ENCODE measurements around the gene DCAF10. TPM values are rescaled to one million over a fixed set of nuclear protein-coding genes. Genes with fewer than 3 reads are reported as not detected.

The DCAF10 gene
- total and polyA plus RNA-seq, 2 donors from 2014 or later = 10.6 to 28.5 TPM

GRCh38 chr9:37752642-37753488 is 47.7 kb upstream of the DCAF10 start:
- Histone ChIP-seq H3K4me1 (ENCODE audit: control insufficient read depth in 2 of 3, insufficient read depth in 2 of 3, low read depth in 1 of 3, low read length in 3 of 3) (peaks cover 2 to 5% (median 4%) of the 10 kb centered on the region in 3 donors), H3K36me3 (ENCODE audit: control insufficient read depth in 2 of 3, insufficient read depth in 3 of 3, low read length in 3 of 3) (no peaks in the 10 kb centered on the region), H3K27me3 (ENCODE audit: control insufficient read depth, insufficient read depth, low read length) (no peaks in the 10 kb centered on the region), H3K9ac (ENCODE audit: low read length in 3 of 3) (peak overlapping the region in 2 of 3 donors; percentile 25 to 88), H3K4me3 (ENCODE audit: low read length in 3 of 3) (peak overlapping the region in 2 of 3 donors; percentile 78 to 97), H3K27ac (ENCODE audit: low read depth in 2 of 2, low read length in 2 of 2) (peak overlapping the region in 1 of 2 donors; percentile 34), H3K9me3 (ENCODE audit: control insufficient read depth in 2 of 3, insufficient read depth in 1 of 3, low read length in 3 of 3) (peaks cover 0 to 4% (median 0%) of the 10 kb centered on the region in 3 donors)
- no peak for TF ChIP-seq CTCF (IDR thresholded peaks at IDR 0.05; ENCODE audit: borderline replicate concordance, extremely low read depth, insufficient read depth)
- FAIRE-seq (no peak), DNase-seq (no peak)
- intact Hi-C loops (cut with DNase I) = no loop called here

GRCh38 chr9:37753489-37754190 is 47.0 kb upstream of the DCAF10 start, which contains the start of gene TRMT10B:
TRMT10B (plus strand) TSS chr9:37753805; CDS start chr9:37761932, 8,127 bp downstream.
- FAIRE-seq = no peak
- H3K9me3 ChIP-seq (ENCODE audit: control insufficient read depth in 2 of 3, insufficient read depth in 1 of 3, low read length in 3 of 3) = peaks cover 0 to 4% (median 0%) of the 10 kb centered on the region in 3 donors

GRCh38 chr9:37758747-37759146 is 41.9 kb upstream of the DCAF10 start:
- H3K4me1 ChIP-seq (ENCODE audit: control insufficient read depth in 2 of 3, insufficient read depth in 2 of 3, low read depth in 1 of 3, low read length in 3 of 3) = peaks cover 2 to 5% (median 4%) of the 10 kb centered on the region in 3 donors
- H3K4me3 ChIP-seq (ENCODE audit: low read length in 3 of 3) = no peak overlapping the region
- no peaks in the 10 kb centered on the region for H3K27me3 ChIP-seq (ENCODE audit: control insufficient read depth, insufficient read depth, low read length)
- H3K9me3 ChIP-seq (ENCODE audit: control insufficient read depth in 2 of 3, insufficient read depth in 1 of 3, low read length in 3 of 3) = no peaks in the 10 kb centered on the region
- no peak for FAIRE-seq
- H3K9ac ChIP-seq (ENCODE audit: low read length in 3 of 3) = no peak overlapping the region
- no peaks in the 10 kb centered on the region for H3K36me3 ChIP-seq (ENCODE audit: control insufficient read depth in 2 of 3, insufficient read depth in 3 of 3, low read length in 3 of 3)
- TF ChIP-seq CTCF (IDR thresholded peaks at IDR 0.05; ENCODE audit: borderline replicate concordance, extremely low read depth, insufficient read depth) = no peak
- DNase-seq = no peak
- intact Hi-C loops (cut with DNase I) = no loop called here
- H3K27ac ChIP-seq (ENCODE audit: low read depth in 2 of 2, low read length in 2 of 2) = no peak overlapping the region

More at GRCh38 chr9:37753489-37754190, 47.0 kb upstream of the DCAF10 start, which contains the start of gene TRMT10B:
- peak; percentile 86 to 93 (median 91) for DNase-seq
- Histone ChIP-seq H3K27ac (ENCODE audit: low read depth in 2 of 2, low read length in 2 of 2) (peak within 1 kb of the TSS; percentile 34 to 59), H3K9ac (ENCODE audit: low read length in 3 of 3) (peak within 1 kb of the TSS; percentile 50 to 88 (median 79)), H3K36me3 (ENCODE audit: control insufficient read depth in 2 of 3, insufficient read depth in 3 of 3, low read length in 3 of 3) (no peaks in the 10 kb centered on the region), H3K27me3 (ENCODE audit: control insufficient read depth, insufficient read depth, low read length) (no peaks in the 10 kb centered on the region), H3K4me3 (ENCODE audit: low read length in 3 of 3) (peak within 1 kb of the TSS; percentile 78 to 97 (median 90)), H3K4me1 (ENCODE audit: control insufficient read depth in 2 of 3, insufficient read depth in 2 of 3, low read depth in 1 of 3, low read length in 3 of 3) (peaks cover 2 to 5% (median 4%) of the 10 kb centered on the region in 3 donors)
- TF ChIP-seq CTCF (IDR thresholded peaks at IDR 0.05; ENCODE audit: borderline replicate concordance, extremely low read depth, insufficient read depth) = no peak
- intact Hi-C loops (cut with DNase I) = no loop called here

Data from kidney (tissue), 14 donors.